Neural cell (in vitro differentiated cells): ENCODE data around the gene POGLUT2. TPM values are rescaled to one million over a fixed set of nuclear protein-coding genes. Genes with fewer than 3 reads are reported as not detected.

ENCODE experiments used
- H2AFZ ChIP-seq: fragments of 200-600, 300-800 bp; sonication (generic), shearing (Covaris generic); 2 replicates; pipeline ENCODE4 v1.6.0; 2014; ENCODE audit warnings: low read depth, mild to moderate bottlenecking, antibody characterized with exemption, low read length, moderate library complexity
- H3F3A ChIP-seq: fragments of 200-600 bp; shearing (Covaris generic); 2 replicates; pipeline ENCODE4 v1.6.1; 2016; ENCODE audit warnings: mild to moderate bottlenecking, moderate library complexity, mixed read lengths, antibody characterized with exemption, low read length; ENCODE audit not compliant: insufficient read depth, poor library complexity, severe bottlenecking
- H3K27ac ChIP-seq: fragments of 200-600, 300-800 bp; sonication (generic), shearing (Covaris generic); 2 replicates; pipeline ENCODE4 v1.5.1; 2014; ENCODE audit warnings: mild to moderate bottlenecking, low read length, moderate library complexity
- H3K27me3 ChIP-seq: fragments of 300-800, 200-600 bp; sonication (generic), shearing (Covaris generic); 2 replicates; pipeline ENCODE4 v1.6.0; 2014; ENCODE audit warnings: mild to moderate bottlenecking, low read depth, low read length, moderate library complexity; ENCODE audit not compliant: insufficient read depth
- H3K36me3 ChIP-seq: fragments of 300-800, 200-600 bp; sonication (generic), shearing (Covaris generic); 2 replicates; pipeline ENCODE4 v1.5.1; 2014; ENCODE audit warnings: mild to moderate bottlenecking, antibody characterized with exemption, low read length, moderate library complexity; ENCODE audit not compliant: insufficient read depth
- H3K4me2 ChIP-seq: fragments of 300-800, 200-600 bp; sonication (generic), shearing (Covaris generic); 2 replicates; pipeline ENCODE4 v1.6.0; 2014; ENCODE audit warnings: mild to moderate bottlenecking, low read length
- H3K4me3 ChIP-seq: fragments of 300-800, 200-600 bp; sonication (generic), shearing (Covaris generic); 2 replicates; pipeline ENCODE4 v1.5.1; 2014; ENCODE audit warnings: mild to moderate bottlenecking, low read length, moderate library complexity
- H3K79me2 ChIP-seq: fragments of 200-600 bp; shearing (Covaris generic); replicated peaks from 2 replicates; pipeline ENCODE4 v1.6.0; 2014; ENCODE audit warnings: mild to moderate bottlenecking, low read length, moderate library complexity; ENCODE audit not compliant: insufficient read depth
- H3K9ac ChIP-seq: fragments of 300-800, 200-600 bp; sonication (generic), shearing (Covaris generic); 2 replicates; pipeline ENCODE4 v1.6.1; 2016; ENCODE audit warnings: mild to moderate bottlenecking, low read length, mixed read lengths
- H3K9me2 ChIP-seq: fragments of 200-600 bp; shearing (Covaris generic); 2 replicates; pipeline ENCODE4 v1.6.1; 2016; ENCODE audit warnings: mild to moderate bottlenecking, low read length, mixed read lengths; ENCODE audit not compliant: insufficient read depth
- H3K9me3 ChIP-seq: fragments of 200-600, 300-800 bp; sonication (generic), shearing (Covaris generic); 2 replicates; pipeline ENCODE4 v1.6.1; 2016; ENCODE audit warnings: mild to moderate bottlenecking, mixed run types, low read length, moderate library complexity, mixed read lengths
- H4K20me1 ChIP-seq: fragments of 200-600 bp; shearing (Covaris generic); 2 replicates; pipeline ENCODE4 v1.6.1; 2016; ENCODE audit warnings: mild to moderate bottlenecking, mixed run types; ENCODE audit not compliant: insufficient read depth
- EP300 ChIP-seq: fragments of 450-650 bp; conservative IDR thresholded peaks from 2 replicates; pipeline ENCODE4 v1.6.1; 2014; ENCODE audit warnings: antibody characterized with exemption, mild to moderate bottlenecking, moderate library complexity; ENCODE audit not compliant: poor library complexity, severe bottlenecking
- EZH2 ChIP-seq: fragments of 200-600, 300-800 bp; shearing (Covaris generic), sonication (generic); IDR thresholded peaks from 2 replicates; pipeline ENCODE4 v1.6.1; 2014; ENCODE audit warnings: antibody characterized with exemption, low read length, borderline replicate concordance, mild to moderate bottlenecking; ENCODE audit not compliant: insufficient read depth, poor library complexity, severe bottlenecking
- MXI1 ChIP-seq: fragments of 450-650 bp; conservative IDR thresholded peaks from 2 replicates; pipeline ENCODE4 v1.6.1; 2014; ENCODE audit warnings: antibody characterized with exemption, mild to moderate bottlenecking; ENCODE audit not compliant: poor library complexity, severe bottlenecking
- POLR2AphosphoS5 ChIP-seq: IDR thresholded peaks from 2 replicates; pipeline ENCODE4 v1.6.1; 2012
- RAD21 ChIP-seq: fragments of 450-650 bp; conservative IDR thresholded peaks from 2 replicates; pipeline ENCODE4 v1.6.1; 2014; ENCODE audit warnings: antibody characterized with exemption, mild to moderate bottlenecking, moderate library complexity
- SMC3 ChIP-seq: fragments of 450-650 bp; conservative IDR thresholded peaks from 2 replicates; pipeline ENCODE4 v1.6.1; 2014; ENCODE audit warnings: antibody characterized with exemption, mild to moderate bottlenecking, moderate library complexity; ENCODE audit not compliant: poor library complexity
- TAF1 ChIP-seq: IDR thresholded peaks from 2 replicates; pipeline ENCODE4 v1.6.1; 2012; ENCODE audit warnings: low read depth
- polyA plus RNA-seq: library from polyadenylated mRNA; depleted of rRNA; stranded (reverse); fragments of >200 nt; gene quantifications from 2 replicates; pipeline ENCODE4 v1.2.3, GENCODE V29; 2014
- TF ChIP-seq, protein P1 (sequence below): IDR thresholded peaks from 2 replicates; pipeline ENCODE4 v1.6.1; 2012; ENCODE audit warnings: borderline replicate concordance
- TF ChIP-seq, protein P2 (sequence below): fragments of 450-650 bp; IDR thresholded peaks from 2 replicates; pipeline ENCODE4 v1.5.1; 2014; ENCODE audit warnings: antibody characterized with exemption, mild to moderate bottlenecking, moderate library complexity; ENCODE audit not compliant: poor library complexity, severe bottlenecking

Gene POGLUT2
- polyA plus RNA-seq, 1 donor from 2014 or later = 51.7 TPM

DNA sequence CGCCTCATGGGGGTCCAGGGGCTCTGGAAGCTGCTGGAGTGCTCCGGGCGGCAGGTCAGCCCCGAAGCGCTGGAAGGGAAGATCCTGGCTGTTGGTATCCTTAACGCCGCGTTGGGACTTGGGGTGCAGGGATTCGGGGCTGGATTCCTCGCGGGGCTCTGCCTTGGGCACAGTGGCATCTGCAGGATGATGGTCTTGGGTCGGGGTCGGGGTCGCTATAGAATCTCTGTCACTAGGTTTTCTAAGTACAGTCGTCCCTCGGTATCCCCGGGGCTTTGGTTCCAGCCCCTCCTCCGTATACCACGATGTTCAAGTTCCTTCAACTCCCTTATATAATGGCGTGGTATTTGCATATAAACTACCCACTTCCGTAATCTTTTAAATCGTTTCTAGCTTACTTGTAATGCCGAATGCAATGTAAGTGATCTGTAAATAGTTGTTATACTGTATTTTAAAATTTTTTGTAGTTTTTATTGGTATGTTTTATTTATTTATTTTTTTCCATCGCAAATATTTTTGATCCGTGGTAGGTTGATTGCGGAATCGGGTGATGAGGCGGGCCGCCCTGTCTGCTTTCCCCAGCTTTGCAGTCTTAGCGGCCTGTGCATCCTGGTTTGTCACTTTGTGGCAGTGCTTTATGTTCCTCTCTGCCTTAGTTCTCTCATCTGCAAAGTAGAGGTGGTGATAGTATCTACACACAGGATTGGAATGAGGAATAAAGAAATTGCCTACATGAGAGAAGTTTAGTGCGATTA lies 47.7 kb upstream of the POGLUT2 start:
- Histone ChIP-seq H3K9ac (peak overlapping the region; percentile 94), H3K79me2 (peaks cover 26% of the 10 kb centered on the region), H3K27me3 (no peaks in the 10 kb centered on the region), H3K27ac (peak overlapping the region; percentile 97), H2AFZ (peak overlapping the region; percentile 97), H4K20me1 (no peaks in the 10 kb centered on the region), H3K4me2 (peak overlapping the region; percentile 86), H3K9me2 (no peaks in the 10 kb centered on the region), H3K9me3 (no peaks in the 10 kb centered on the region), H3K36me3 (no peaks in the 10 kb centered on the region), H3K4me3 (peak overlapping the region; percentile 84), H3F3A (peaks cover 5% of the 10 kb centered on the region)
- TF ChIP-seq TAF1 (peak; percentile 18), RAD21 (no peak), EZH2 (no peak)
- TF ChIP-seq, protein P1, sequence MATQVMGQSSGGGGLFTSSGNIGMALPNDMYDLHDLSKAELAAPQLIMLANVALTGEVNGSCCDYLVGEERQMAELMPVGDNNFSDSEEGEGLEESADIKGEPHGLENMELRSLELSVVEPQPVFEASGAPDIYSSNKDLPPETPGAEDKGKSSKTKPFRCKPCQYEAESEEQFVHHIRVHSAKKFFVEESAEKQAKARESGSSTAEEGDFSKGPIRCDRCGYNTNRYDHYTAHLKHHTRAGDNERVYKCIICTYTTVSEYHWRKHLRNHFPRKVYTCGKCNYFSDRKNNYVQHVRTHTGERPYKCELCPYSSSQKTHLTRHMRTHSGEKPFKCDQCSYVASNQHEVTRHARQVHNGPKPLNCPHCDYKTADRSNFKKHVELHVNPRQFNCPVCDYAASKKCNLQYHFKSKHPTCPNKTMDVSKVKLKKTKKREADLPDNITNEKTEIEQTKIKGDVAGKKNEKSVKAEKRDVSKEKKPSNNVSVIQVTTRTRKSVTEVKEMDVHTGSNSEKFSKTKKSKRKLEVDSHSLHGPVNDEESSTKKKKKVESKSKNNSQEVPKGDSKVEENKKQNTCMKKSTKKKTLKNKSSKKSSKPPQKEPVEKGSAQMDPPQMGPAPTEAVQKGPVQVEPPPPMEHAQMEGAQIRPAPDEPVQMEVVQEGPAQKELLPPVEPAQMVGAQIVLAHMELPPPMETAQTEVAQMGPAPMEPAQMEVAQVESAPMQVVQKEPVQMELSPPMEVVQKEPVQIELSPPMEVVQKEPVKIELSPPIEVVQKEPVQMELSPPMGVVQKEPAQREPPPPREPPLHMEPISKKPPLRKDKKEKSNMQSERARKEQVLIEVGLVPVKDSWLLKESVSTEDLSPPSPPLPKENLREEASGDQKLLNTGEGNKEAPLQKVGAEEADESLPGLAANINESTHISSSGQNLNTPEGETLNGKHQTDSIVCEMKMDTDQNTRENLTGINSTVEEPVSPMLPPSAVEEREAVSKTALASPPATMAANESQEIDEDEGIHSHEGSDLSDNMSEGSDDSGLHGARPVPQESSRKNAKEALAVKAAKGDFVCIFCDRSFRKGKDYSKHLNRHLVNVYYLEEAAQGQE = no peak

DNA sequence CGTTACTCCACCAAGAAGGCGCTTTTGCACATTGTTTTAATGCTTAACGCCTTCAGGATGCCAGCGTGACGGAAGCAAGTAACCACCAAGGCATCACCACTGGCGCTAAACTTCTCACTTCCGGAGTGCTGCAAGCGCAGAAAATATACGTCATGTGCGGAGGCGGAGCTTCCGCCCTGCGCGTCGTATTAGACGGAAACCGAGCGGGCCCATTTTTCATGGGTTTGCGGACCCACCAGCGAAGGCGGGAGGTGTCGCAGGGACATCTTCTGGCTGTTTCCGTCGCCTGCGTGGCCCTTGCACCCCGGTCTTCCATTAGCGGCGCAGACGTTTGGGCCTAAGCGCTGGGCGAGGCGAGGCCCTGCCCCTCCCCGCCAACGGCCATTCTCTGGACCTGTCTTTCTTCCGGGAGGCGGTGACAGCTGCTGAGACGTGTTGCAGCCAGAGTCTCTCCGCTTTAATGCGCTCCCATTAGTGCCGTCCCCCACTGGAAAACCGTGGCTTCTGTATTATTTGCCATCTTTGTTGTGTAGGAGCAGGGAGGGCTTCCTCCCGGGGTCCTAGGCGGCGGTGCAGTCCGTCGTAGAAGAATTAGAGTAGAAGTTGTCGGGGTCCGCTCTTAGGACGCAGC lies 47.0 kb upstream of the POGLUT2 start, which contains the start of gene ERCC5:
ERCC5 (plus strand) TSS at position 403 of the 631 bp plus-strand sequence. CDS start 235 bp downstream, outside the sequence.
- Histone ChIP-seq H4K20me1 (no peaks in the 10 kb centered on the region), H3K27ac (peak within 1 kb of the TSS; percentile 97), H3K79me2 (peaks cover 26% of the 10 kb centered on the region), H3K4me2 (peak within 1 kb of the TSS; percentile 86), H3K27me3 (no peaks in the 10 kb centered on the region), H3K9me3 (no peaks in the 10 kb centered on the region), H3F3A (peaks cover 5% of the 10 kb centered on the region), H3K9me2 (no peaks in the 10 kb centered on the region), H3K36me3 (no peaks in the 10 kb centered on the region), H2AFZ (peak within 1 kb of the TSS; percentile 97), H3K9ac (peak within 1 kb of the TSS; percentile 94), H3K4me3 (peak within 1 kb of the TSS; percentile 84)
- TF ChIP-seq, protein P1 = peak; percentile 78
- peak; percentile 79 for TF ChIP-seq TAF1
- TF ChIP-seq EP300 = peak; percentile 86
- no peak for TF ChIP-seq EZH2
- TF ChIP-seq SMC3 = peak; percentile 61
- TF ChIP-seq, protein P2, sequence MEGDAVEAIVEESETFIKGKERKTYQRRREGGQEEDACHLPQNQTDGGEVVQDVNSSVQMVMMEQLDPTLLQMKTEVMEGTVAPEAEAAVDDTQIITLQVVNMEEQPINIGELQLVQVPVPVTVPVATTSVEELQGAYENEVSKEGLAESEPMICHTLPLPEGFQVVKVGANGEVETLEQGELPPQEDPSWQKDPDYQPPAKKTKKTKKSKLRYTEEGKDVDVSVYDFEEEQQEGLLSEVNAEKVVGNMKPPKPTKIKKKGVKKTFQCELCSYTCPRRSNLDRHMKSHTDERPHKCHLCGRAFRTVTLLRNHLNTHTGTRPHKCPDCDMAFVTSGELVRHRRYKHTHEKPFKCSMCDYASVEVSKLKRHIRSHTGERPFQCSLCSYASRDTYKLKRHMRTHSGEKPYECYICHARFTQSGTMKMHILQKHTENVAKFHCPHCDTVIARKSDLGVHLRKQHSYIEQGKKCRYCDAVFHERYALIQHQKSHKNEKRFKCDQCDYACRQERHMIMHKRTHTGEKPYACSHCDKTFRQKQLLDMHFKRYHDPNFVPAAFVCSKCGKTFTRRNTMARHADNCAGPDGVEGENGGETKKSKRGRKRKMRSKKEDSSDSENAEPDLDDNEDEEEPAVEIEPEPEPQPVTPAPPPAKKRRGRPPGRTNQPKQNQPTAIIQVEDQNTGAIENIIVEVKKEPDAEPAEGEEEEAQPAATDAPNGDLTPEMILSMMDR = peak; percentile 59
- peak; percentile 85 for TF ChIP-seq MXI1
- peak; percentile 97 for TF ChIP-seq POLR2AphosphoS5
- TF ChIP-seq RAD21 = peak; percentile 51
